Activated CD4-positive, alpha-beta T cell treated with anti-CD3 and anti-CD28 coated beads, Interleukin-2, amount 50 U/mL, for 48 hours (primary cell): ENCODE results near the gene PSD2.

Experiments used
- DNase-seq, 2 experiments: peaks; one replicate each; pipeline ENCODE4 v3.0.0-alpha.2; 2020

The PSD2 gene

DNA sequence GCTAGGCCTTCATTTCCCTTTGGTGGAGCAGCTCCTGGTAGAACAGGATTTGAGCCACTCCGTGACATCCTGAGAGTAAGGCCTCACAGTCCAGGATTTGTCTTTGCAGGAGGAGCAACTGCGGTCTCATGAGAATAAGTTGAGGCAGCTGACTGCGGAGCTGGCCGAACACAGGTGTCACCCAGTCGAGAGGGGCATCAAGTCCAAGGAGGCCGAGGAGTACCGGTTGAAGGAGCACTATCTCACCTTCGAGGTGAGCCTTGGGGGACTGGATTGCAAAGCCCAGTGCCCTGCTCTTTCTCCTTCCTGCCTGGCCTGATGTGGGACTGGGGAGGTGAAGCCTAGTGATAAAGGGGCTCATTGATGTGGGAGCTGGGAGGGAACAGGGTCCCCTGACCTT, 44.3 kb downstream of the PSD2 start:
- no peak for DNase-seq

DNA sequence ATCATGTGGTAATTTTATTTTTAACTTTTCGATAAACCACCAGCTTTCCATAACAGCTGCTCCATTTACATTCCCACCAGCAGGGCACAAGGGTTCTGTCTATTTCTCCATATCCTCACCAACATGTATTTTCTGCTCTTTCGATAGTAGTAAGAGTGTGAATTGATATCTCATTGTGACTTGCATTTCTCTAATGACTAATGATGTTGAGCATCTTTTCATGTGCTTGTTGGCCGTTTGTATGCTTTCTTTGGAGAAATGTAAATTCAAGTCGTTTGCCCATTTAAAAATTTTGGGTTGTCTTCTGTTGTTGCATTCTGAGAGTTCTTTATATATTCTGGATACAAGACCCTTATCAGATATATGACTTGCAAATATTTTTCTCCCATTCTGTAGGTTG, 45.9 kb downstream of the PSD2 start:
- no peak for DNase-seq

DNA sequence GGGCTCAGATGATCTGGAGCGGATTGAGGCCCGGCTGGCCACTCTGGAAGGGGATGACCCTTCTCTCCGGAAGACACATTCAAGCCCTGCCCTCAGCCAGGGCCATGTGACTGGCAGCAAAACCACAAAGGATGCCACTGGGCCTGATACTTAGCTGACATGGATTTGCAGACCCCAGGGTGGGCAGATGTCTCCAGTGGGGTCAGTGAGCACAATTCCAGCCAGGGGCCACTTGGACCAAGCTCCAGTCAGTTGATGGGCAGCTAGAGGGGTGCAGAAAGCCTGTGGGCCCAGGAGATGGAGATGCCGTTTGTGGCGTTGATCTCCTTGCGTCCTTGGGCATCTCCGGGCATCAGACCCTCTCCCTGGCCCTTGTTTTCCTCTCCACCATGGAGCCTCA, 46.7 kb downstream of the PSD2 start:
- DNase-seq = no peak

DNA sequence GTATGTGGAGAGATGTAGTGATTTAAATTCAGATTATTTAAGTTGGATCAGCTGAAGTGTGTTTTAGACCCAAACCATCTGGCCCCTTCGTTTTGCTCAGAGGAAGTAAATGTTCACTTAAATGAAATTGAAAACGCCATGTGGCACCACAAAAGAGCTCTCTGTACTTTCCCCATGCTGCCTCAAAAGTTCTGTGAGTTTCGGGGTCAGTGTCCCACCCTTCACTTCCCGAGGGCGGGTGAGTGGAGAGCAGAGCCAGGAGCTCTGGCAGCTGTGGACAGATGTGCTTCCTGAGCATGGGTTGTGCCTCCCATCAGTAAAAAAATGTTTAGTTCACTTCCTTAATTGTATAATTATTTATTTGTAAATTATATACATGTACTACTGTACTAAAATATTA, 48.4 kb downstream of the PSD2 start:
- no peak for DNase-seq

DNA sequence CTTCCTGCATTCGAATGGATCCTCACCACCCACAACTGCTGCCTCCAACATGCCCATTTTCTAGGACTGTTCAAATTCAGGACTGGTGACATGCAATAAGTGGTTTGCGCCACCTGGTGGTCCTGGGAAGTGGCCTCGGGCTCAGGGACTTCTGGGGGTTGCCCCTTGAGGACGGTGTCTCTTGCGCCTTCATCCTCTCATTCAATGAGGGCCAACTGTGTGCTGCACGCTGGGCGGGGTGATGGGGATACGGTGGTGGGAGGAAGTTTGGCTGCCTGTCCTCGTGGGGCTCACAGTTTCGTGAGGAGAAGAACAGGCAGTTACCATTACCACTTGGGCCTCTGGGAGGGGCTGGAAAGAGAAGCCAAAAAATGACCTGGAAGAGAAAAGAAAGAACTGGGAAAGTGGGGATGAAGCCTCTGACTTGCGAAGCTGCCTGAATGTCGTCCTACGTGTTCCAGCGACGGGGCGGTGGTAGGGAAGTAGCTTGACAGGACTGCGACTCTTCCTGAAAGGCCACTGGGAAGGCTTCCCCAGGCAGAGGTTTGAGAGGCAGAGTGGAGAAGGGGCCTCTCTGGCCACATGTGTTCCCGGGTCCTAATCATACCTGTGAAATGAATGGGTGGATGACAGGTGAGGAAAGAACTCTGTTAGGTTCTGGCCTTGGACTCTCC, 49.0 kb downstream of the PSD2 start:
- DNase-seq = peak; percentile 82 to 86

DNA sequence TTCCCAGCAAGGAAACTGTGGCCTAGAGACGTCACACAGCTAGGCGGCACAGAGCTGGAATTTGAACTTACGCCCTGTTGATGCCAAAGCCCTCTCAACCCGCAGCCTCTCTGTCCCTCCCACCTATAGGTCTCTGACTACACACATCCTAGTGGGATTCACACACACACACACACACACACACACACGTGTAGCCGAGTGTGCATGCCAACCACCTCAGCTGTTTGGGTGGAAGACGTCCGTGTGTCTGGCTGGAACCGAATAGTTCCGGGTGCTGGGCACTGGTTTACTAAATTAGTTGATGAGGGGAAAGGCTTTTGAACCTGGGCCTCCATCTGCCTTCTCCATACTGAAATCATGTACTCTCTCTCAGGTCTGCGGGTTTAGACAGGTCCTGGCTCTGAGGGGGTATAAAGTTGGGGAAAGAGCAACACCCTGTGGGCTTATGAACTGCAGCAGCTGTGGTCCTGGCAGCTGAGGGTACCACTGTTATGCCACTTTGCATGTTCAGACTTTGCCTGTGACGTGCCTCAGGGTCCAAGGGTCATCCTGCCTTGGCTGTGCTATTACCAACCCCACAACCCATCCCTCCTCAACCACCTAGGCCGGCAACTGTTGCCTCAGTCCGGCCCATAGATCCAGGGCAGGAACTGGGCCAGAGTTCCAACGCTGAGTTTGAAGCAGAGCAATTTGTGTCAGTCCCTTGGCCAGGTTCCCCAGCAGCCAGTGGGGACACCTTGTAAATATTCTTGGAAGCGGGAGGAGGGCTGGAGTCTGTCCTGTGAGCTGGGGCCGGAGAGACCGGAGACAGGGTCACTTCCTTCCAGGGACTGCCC, 50.5 kb downstream of the PSD2 start:
- DNase-seq = no peak

DNA sequence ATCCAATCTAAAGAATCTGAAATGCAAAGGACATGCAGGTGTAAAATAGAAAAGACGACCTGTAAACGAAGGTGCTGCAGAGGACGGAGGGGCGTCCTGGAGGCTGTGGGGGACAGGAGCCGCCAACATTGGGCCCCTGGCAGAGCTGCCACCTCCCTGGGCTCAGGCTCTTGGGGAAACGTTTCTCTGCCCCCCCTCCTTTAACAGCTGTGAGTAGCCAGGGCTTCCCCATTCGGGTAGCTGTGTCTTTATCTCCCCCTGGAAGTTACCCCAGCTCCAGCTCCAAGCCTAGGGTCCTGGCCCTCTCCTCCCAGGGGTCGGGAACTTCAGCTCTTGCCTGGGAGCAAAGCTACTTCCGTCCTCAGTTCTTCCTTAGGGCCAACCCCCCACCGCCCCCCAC, 51.5 kb downstream of the PSD2 start:
- no peak for DNase-seq

DNA sequence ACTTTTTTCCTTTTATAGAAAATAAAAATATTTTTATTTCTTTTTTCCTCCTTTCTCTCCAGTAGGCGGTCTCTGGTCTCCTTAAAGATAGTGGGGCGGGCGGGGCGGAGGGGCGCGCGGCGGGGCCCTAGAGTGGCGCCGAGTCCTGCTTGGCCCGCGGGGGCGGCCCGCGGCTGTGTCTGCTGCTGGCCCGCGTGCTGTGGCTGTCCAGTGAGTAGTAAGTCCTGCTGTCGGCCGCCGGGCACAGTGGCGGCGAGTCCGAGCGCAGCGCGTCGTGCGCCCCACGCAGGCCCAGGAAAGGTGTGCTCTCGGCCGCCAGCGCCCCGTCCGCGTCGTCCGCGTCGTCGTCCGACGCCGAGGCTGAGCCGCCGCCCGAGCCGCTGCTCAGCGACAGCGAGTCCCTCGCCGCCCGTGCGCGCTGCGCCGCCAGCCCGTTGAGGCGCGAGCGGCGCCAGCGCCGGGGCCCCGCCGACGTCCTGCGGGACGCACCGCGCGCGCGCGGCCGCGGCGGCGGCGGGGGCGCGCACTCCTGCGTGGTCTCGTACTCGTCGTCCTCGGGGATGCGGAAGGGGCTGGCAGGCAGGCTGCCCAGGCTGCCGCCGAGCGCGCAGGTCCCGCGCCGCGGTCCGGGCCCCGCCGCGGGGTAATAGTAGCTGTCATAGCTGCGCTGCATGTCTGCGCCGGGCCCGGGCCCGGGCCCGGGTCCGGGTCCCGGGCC, 52.3 kb downstream of the PSD2 start:
- peak; percentile 72 to 76 for DNase-seq

DNA sequence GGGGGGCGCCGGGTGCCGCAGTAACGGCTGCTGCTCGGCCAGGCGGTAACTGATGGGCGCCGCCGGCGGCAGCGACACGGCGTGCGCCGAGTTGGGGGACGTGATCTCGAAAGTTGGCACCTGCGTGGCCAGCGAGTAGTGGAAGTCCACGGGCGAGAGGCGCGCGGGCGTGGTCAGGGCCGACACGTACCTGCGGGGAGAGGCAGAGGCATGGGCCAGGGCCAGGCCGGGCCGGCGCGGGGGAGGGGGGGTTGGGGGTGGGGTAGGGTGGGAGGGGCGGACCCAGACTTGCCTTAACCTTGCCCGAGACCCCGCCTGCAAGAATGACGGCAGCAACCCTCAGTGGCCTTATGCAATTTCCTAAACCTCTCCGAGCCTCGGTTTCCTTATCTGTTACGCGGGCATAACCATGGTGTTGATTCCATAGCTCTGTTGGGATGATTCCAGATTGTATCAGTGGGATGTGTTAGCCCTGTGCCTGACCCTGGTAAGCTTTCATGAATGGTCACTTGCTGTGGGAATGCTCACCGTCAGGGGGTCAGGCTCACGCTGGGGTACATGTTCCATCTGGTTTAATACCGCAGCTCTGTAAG, 53.0 kb downstream of the PSD2 start:
- peak; percentile 20 to 22 for DNase-seq

DNA sequence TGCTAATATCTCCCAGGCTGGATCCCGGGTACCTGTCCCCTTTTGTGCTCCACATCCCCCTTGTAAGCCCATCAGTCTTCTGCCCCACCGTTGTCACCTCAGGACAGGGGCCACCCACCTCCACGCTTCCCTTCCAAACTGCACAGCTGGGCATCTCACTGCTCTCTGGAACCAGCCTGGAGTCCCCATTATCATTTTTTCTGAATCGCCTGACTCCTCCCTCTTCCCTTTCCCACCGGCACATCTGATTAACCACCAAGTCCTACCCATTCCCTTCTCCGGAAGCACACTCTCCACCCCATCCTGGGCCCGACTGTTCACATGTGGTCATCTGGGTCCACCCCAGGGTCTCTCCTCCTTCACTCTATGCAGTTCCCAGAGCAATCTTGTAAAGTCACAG, 53.9 kb downstream of the PSD2 start:
- no peak for DNase-seq

DNA sequence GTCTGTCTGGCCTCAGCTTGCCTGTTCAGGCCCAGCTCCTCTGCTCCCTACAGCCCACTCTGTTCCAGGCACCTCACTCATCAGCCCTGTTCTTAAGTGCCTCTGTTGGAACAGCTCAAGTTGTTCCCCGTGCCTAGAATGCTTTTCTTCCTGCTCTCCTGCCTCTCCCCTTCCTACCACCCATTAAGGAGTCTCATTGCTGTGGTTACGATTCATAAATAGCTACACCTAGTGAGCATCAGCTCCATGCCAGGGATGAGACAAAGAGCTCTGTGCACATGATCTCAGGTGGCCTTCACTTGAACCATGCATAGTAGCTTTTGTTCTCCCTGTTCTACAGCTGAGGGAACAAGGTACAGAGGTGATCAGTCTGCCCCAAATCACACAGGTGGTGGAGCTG, 54.3 kb downstream of the PSD2 start:
- DNase-seq = no peak

DNA sequence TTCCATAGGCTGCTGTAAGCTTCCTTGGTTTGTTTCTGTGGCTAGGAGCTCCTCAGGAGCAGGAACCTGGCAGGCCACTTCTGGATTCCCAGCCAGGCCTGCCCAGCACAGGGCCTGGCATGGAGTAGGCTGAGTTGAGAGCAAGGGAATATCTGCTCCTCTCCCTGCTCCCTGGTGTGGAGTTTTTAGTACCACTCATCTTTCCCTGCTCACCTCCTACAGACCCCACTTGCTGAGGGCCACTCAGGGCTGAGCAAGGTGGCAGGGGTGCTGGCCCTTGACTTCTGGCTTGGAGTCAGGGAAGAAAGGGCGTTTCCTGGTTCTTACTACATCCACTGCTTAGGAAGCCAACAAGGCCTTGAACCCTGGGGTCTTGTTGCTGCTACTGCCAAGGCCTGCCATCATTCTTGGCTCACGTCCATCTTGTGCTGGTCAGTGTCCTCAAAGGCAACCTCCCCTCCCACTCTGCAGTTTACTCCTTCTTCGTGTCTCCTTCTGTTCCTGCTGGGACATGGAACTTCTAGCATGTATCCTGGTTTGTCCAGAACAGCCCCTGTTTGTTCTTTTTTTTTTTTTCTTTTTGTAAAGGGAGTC, 54.9 kb downstream of the PSD2 start:
- no peak for DNase-seq

DNA sequence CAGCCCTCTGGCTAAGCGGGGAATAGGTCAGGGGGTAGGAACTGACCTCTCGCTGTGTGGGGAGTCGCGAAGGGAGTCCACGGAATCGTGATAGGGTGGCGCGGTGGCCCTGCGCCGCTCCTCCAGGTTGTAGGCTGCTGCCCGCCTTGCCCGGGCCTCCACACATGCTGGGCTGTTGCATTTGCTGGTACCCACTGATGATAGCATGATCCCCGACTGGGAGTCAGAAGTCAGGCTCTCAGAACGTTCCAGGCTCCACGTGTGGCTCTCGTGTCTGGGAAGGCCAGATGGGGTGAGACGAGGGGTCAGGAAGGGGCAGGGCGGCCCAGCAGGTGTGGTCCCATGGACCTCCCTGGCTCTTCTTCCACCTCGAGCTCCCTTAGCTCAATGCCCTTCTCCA, 56.0 kb downstream of the PSD2 start:
- no peak for DNase-seq

DNA sequence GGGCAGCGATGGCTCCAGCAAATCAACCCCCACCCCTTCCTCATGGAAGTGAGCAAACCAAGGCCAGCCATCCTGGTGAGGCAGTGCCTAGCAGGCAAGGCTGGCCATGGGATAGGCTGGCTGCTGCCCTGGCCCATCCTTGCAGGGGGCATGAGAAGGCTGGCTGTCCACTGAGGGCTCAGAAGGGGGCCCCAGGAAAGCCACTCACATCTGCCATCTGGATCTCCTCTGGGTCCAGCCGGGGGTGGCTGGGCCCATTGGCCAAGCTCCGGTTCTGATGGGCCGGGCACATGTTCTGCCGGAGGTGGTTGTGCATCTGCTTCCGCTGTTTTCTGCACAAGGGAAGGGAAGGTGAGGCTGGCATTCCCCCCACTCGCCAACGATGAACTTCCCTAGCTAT, 57.1 kb downstream of the PSD2 start:
- DNase-seq = no peak

DNA sequence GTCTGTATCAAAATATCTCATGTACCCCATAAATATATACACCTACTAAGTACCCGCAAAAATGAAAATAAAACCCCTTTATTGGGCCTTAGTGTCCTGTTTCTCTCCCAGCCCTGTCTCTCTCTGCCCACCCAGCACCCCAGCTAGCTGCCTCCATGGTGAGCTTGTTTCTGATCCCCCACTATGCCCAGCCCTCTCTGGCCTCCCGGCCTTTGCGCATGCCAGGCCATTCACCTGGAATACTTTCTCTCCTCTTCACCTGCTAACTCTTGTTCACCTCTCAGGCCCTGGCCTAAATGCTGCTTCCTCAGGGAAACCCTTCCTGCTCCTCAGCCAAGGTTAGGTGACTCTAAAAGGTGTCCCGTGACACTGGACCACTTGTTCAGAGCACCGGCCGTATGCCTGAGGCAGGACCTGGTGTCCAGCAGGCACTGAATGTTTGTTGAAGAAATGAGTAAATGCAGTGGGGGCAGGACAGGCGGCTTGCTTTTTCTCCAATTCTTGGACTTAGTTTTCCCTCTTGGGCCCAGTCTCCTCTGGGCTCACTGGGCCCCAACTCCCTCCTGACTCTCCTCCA, 58.5 kb downstream of the PSD2 start:
- DNase-seq = no peak

DNA sequence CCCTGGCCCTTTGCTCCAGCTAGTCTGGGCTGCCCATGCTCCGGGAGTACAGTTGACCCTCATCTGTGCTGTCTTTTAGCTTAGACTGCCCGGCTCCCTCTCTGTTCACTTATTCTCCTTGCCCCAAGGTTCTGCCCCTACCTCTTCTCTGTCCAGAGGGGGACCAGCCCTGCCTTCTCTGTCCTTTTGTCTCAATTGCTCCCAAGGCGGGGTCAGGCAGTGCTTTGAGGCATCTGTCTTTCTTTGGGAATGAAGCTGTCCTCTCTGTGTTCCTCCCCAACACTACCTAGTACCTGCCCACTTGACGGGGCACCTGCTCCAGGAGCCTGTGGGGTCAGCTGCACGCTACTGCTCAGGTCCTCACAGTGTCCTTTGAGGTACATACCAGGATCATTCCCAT, 59.3 kb downstream of the PSD2 start:
- DNase-seq = no peak

DNA sequence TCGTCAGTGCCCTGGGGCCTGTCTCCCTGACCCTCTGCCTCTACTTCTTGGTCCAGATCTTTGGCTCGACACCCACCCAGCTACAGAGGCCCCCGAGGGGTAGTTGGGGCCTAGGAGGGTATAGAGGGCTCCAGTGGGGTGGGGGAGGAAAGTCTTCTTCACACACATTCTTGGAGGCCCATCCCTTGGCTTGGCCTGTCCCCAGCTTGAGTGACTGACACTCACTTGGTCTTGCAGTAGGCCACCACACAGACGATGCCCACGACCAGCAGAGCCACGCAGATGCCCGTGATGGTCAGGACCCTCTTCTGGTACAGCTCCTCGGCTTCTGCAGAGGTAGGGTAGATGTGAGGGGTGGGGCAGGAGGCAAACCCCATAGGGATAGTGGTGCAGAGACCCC, 59.8 kb downstream of the PSD2 start:
- no peak for DNase-seq

DNA sequence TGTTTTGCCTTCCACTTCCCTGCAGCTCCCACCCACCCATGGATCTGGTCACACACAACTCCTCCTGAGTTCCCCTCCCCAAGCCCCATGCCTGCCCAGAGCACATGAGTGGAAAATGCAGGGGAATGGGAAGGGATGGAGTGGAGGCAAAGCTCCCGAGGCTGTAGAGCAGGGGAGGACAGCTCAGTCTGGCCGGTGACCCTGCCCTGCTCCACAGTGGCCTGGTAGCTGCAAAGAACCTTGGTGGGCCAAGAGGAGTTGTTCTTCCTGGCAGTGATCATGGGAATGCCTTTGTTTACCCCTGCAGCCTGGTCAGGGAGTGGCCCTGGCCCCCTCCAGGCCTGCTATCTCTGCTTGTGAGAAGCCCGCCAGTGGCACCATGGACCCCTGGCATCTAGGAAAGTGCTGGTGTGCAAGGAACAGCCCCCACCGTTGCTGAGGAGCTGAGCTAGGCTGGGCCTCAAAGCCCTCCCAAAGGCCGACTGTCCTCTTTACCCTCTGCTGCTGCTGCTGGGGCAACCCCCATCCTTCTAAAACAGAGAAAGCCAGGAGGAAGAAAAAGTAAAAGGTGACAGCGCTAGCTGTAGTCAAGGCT, 60.4 kb downstream of the PSD2 start:
- no peak for DNase-seq

DNA sequence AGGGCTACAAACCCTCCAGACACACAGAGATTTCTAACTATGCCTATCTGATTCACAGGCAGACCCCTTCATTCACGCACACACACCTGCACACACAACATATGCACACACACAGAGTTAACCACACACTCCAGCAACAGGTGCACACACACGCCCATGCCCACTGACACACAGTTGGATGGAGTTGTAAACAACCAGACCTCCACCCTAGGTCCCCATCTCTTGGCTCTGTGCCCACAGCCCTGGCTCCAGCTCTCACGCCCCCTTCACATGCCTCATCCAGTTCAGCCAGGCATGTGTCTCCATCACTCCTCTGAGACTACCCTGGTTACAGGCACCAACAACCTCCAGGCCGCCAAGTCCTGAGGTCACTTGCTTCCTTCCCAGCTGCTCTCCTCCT, 61.1 kb downstream of the PSD2 start:
- no peak for DNase-seq

DNA sequence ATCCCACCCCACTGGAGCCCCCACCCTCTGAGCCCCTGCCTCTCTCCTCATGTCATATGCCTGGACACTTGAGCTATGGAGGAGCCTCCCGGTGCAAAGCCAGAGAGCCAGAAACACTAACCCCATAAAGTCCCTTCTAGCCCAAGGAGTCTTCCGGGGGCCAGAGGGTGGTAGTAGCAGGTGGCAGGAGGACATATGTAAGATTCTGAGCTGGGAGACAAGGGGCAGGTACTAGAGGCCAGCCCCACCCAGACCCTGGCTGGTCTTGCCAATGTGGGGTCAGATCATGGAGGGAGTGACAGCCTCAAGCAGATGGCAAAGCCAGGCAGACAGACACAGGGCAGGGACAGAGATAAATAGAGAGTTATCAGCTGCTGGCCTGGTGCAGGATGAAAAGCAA, 63.4 kb downstream of the PSD2 start:
- no peak for DNase-seq

DNA sequence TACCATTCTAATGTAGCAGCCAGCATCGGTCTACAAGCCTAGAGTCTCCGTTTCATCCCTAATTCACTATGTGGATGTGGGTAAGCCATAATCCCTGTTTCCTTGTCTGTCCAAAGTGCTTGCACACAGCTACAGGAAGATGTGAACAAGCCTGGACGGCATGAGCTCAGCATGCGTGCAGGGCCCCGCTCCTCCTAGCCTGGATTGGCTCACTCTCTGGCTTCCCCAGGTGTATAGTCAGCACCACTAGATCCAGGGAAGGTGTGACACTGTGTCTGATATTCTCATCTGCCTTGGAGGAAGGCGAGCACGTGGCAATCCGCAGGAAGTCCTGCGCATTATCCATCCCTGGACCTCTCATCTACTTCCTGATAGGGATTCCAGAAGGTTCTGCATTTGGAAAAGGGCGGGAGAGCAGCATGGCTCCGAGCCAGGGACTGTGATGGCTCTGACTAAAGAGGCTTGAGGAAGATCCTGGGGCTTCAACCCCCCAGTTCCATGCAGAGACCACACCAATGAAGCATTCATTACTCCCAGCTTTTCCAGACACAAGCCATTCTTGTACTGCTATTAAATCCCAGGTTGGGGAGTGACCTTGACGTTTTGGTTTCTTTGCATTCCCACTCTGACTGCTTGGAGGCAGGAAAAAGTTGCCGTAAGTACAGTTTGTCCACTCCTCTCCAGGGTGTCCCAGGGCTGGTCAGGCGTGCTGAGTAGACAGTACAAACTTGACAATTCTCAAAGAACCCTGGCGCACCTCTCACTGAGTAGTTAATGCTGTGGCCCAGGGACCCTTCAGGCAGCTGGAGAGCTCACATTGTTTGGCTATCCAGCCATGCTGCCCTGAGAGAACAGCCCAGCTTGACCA, 65.6 kb downstream of the PSD2 start:
- no peak for DNase-seq

DNA sequence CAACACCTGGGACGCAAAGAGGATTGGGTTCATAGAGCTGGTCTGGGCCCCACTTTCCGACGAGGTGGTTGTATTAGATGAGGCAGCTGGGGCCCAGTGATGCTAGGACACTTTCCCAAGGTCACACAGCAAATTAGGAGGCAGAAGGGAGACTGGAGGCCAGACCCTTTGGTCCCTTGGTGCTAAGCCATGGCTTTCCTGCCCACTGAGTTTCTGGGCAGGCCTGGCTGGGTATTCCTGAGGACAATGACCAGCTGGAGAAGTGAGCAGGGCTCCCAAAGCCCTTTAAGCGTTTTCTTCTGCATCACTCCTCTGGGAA, 66.2 kb downstream of the PSD2 start:
- no peak for DNase-seq
